GM12873 (cell line): ENCODE measurements around the gene PAMR1.

Source experiments
- CTCF ChIP-seq: IDR thresholded peaks from 2 replicates; pipeline ENCODE4 v1.5.1; 2012; ENCODE audit warnings: low read depth, mild to moderate bottlenecking, moderate library complexity, low read length, control low read depth; ENCODE audit not compliant: insufficient read depth; ENCODE audit errors: missing control alignments

Gene PAMR1

GRCh38 chr11:35550374-35551036 lies 25.1 kb upstream of the PAMR1 start:
- no peak for TF ChIP-seq CTCF

DNA sequence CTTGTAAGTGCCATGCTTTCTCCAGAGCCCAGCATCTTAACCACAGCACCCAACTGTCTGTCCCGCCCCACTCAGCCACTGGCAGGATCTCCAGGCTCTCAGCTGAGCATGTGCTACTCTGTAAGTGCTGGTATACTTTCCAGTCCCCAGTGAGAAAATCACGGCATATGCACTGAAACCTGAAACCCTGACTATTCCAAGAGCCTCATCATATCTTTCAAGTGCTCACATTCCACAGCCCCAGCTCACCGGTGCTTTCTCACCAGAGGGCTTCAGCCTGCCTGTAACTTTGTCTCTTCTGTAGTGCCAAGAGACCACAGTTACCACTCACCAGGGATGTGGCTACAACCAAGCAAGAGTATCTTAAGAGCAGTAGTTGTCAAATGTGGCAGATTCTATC lies 24.4 kb upstream of the PAMR1 start:
- TF ChIP-seq CTCF = no peak

GRCh38 chr11:35548925-35549561 lies 23.6 kb upstream of the PAMR1 start:
- no peak for TF ChIP-seq CTCF

DNA sequence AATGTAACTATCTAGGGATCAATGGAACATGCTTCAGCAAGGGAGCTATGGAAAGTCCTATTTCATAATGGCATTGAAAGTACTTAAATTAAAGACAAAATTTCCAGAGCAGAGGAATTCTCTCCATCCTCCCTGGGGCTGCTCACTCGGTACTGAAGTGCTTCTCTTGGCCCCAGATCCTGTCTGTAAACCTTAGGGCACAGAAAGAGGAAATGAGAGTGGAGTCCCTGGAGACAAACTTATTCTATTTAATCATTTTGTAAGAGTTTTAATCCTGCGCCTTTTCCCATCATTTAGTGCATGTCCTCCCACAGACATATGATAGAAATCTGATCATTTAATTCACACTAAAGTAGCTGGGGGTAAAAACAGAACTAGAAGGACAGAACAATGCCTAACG lies 20.9 kb upstream of the PAMR1 start:
- no peak for TF ChIP-seq CTCF

DNA sequence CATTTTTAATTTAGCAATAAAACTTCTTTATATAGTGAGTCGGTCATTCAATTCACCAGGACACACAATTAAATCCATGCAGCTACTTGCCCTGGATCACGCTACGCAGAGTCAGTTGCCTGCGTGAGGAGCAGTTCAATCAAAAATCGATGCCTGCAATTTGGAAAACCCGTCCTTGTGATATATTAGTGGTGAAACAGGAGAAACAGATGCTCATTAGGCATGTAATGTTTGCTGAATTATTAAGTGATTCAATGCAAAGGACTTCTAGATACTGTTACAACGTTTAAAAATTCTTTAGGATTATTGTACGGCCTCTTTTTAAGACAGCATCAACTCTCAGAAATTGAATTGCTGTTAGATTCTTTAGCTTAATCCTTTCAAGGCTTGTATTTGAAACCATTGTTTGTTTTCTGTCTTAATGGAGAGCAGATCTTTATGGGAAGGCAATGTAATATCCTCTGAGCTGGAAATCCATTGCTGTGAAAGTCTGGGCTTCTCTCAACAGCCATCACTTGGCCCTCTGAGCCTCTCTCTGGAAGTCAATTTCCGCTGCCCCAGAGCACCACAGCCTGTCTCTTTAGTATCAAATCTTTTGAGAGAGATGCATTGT lies 20.1 kb upstream of the PAMR1 start:
- TF ChIP-seq CTCF = no peak

GRCh38 chr11:35543481-35543880 lies 18.1 kb upstream of the PAMR1 start:
- TF ChIP-seq CTCF = no peak

DNA sequence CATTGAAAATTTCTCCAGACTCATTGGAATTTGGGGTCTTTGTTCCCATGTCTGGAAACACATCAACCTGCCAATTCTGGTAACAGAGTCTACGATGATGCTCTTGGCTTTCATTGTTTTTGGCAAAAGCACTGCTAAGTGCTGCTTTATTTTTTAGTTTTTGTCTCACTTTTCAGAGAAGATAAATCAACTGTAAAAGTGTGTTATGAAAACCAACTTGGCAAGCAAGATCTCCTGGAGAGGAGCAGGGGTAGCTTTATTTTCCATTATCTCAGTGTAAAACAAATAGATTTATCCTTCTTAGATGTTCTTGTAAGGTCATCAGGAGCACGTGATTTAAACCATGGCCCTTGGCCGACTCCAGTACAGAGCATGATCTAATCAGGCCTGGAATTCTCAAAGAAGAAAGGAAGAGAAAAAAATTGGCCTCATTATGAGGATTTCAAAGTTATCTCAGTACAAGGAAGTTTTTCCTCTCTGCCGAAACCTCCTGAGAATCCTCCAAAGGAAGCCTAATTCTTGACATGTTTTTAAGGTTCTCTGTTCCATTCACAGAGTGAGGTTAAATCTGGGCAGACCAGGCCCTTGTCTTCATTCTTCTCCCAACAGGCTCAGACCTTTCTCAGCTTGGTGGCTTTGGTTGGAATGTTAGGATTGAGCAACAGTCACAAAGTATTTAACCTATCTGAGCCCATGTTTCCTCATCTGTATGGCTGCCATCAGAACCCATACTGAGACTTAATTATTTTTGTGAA lies 16.4 kb upstream of the PAMR1 start:
- no peak for TF ChIP-seq CTCF
